SK-N-SH (cell line): ENCODE measurements around the gene TSPYL1. TPM values are rescaled to one million over a fixed set of nuclear protein-coding genes. Genes with fewer than 3 reads are reported as not detected.
A peak's percentile ranks its signal among the peaks of the same experiment; 100 is the strongest.

Experiments used
- CTCF ChIA-PET: fragments of 300-600, 350-600 bp; formaldehyde crosslinking; extraction: SDS; loops from one replicate; lab custom pipeline; 2021; lab: Yijun Ruan, JAX
- POLR2A ChIA-PET: fragments of 350-600 bp; sonication (Branson Sonifier 250); formaldehyde crosslinking; extraction: SDS; loops from one replicate; lab custom pipeline; 2020; ENCODE audit warnings: antibody characterized with exemption, inconsistent platforms; lab: Yijun Ruan, JAX
- DNase-seq: peaks from one replicate; pipeline ENCODE4 v3.0.0; 2012
- H2AFZ ChIP-seq: fragments of 200-600 bp; sonication (generic); 2 replicates; pipeline ENCODE4 v1.8.1; 2016; ENCODE audit warnings: antibody characterized with exemption, mild to moderate bottlenecking, low read depth
- H3F3A ChIP-seq: fragments of 200-600 bp; sonication (generic); replicated peaks from 2 replicates; pipeline ENCODE3; 2016; ENCODE audit warnings: antibody characterized with exemption, mild to moderate bottlenecking; ENCODE audit not compliant: insufficient read depth
- H3K27ac ChIP-seq, 2 experiments: fragments of 200-500 bp in 1 of 2; fragments of 200-600 bp in 1 of 2; sonication (Bioruptor generic) in 1 of 2; sonication (generic), shearing (Covaris generic) in 1 of 2; 2 replicates each; pipeline versions ENCODE4 v1.5.1 to v1.6.1; 2014 to 2016; ENCODE audit warnings: low read depth in 2 of 2, inconsistent platforms in 1 of 2, low read length in 1 of 2, mild to moderate bottlenecking in 1 of 2, mixed read lengths in 1 of 2
- H3K27me3 ChIP-seq: fragments of 200-600 bp; sonication (generic), shearing (Covaris generic); 2 replicates; pipeline ENCODE4 v1.6.1; 2016; ENCODE audit warnings: mixed run types; ENCODE audit not compliant: insufficient read depth
- H3K36me3 ChIP-seq, 2 experiments: fragments of 200-500 bp in 1 of 2; fragments of 200-600 bp in 1 of 2; sonication (Bioruptor generic) in 1 of 2; sonication (generic) in 1 of 2; replicated peaks in 1 of 2; 2 replicates each; pipeline versions ENCODE3 to v1.5.1; 2014 to 2016; ENCODE audit warnings: low read length in 1 of 2, mild to moderate bottlenecking in 1 of 2; ENCODE audit not compliant: insufficient read depth in 2 of 2, control insufficient read depth in 1 of 2
- H3K4me1 ChIP-seq, 2 experiments: fragments of 200-500 bp in 1 of 2; fragments of 200-600 bp in 1 of 2; sonication (Bioruptor generic) in 1 of 2; sonication (generic), shearing (Covaris generic) in 1 of 2; 2 replicates each; pipeline versions ENCODE4 v1.5.1 to v1.6.1; 2014 to 2016; ENCODE audit warnings: low read depth in 1 of 2, low read length in 1 of 2, mixed run types in 1 of 2; ENCODE audit not compliant: insufficient read depth in 2 of 2, control insufficient read depth in 1 of 2
- H3K4me2 ChIP-seq: fragments of 200-600 bp; sonication (generic), shearing (Covaris generic); 2 replicates; pipeline ENCODE4 v1.6.1; 2017; ENCODE audit warnings: mixed run types
- H3K4me3 ChIP-seq, 2 experiments: fragments of 200-500 bp in 1 of 2; fragments of 200-600 bp in 1 of 2; sonication (Bioruptor generic) in 1 of 2; sonication (generic), shearing (Covaris generic) in 1 of 2; 2 replicates each; pipeline versions ENCODE4 v1.5.1 to v1.8.1; 2014 to 2016; ENCODE audit warnings: low read depth in 2 of 2, inconsistent platforms in 1 of 2, low read length in 1 of 2, mild to moderate bottlenecking in 1 of 2, mixed read lengths in 1 of 2, moderate library complexity in 1 of 2
- H3K79me2 ChIP-seq: fragments of 200-600 bp; sonication (generic); 2 replicates; pipeline ENCODE4 v1.8.1; 2017; ENCODE audit warnings: mild to moderate bottlenecking; ENCODE audit not compliant: insufficient read depth
- H3K9ac ChIP-seq: fragments of 200-600 bp; sonication (generic); 2 replicates; pipeline ENCODE4 v1.6.1; 2017; ENCODE audit warnings: mixed run types
- H3K9me2 ChIP-seq: fragments of 200-600 bp; sonication (generic); 2 replicates; pipeline ENCODE4 v1.6.1; 2017; ENCODE audit warnings: mixed run types
- H3K9me3 ChIP-seq: fragments of 200-600 bp; sonication (generic); 2 replicates; pipeline ENCODE4 v1.6.1; 2017; ENCODE audit warnings: mixed run types, mild to moderate bottlenecking, moderate library complexity
- H4K20me1 ChIP-seq: fragments of 200-600 bp; sonication (generic); 2 replicates; pipeline ENCODE4 v1.6.1; 2017; ENCODE audit warnings: mild to moderate bottlenecking, mixed run types; ENCODE audit not compliant: insufficient read depth
- CHD2 ChIP-seq: fragments of 150-350 bp; IDR thresholded peaks from 2 replicates; pipeline ENCODE4 v1.6.1; 2018; ENCODE audit warnings: low read length; ENCODE audit not compliant: partially characterized antibody
- CTCF ChIP-seq: fragments of 200-600 bp; sonication (generic); IDR thresholded peaks from 2 replicates; pipeline ENCODE4 v1.6.1; 2017; ENCODE audit warnings: antibody characterized with exemption, mild to moderate bottlenecking, moderate library complexity
- ELF1 ChIP-seq: IDR thresholded peaks from 2 replicates; pipeline ENCODE4 v1.4.0; 2012
- EP300 ChIP-seq, 2 experiments: IDR thresholded peaks; 2 replicates each; pipeline versions ENCODE4 v1.4.0 to v1.6.1; 2012; ENCODE audit warnings: borderline replicate concordance in 1 of 2, low read depth in 1 of 2, low read length in 1 of 2
- EZH2phosphoT487 ChIP-seq: fragments of 200-600 bp; sonication (generic); IDR thresholded peaks from 2 replicates; pipeline ENCODE4 v1.6.1; 2017; ENCODE audit warnings: low read depth, mixed run types, mild to moderate bottlenecking, antibody characterized with exemption, moderate library complexity, borderline replicate concordance
- FOSL2 ChIP-seq: IDR thresholded peaks from 2 replicates; pipeline ENCODE4 v1.4.0; 2012; ENCODE audit warnings: low read depth, mild to moderate bottlenecking, moderate library complexity, borderline replicate concordance
- FOXM1 ChIP-seq: IDR thresholded peaks from 2 replicates; pipeline ENCODE4 v1.4.0; 2012; ENCODE audit warnings: low read depth, mild to moderate bottlenecking
- GABPA ChIP-seq: IDR thresholded peaks from 2 replicates; pipeline ENCODE4 v1.4.0; 2012; ENCODE audit warnings: low read depth, mild to moderate bottlenecking
- JUND ChIP-seq: IDR thresholded peaks from 2 replicates; pipeline ENCODE4 v1.4.0; 2012
- MAX ChIP-seq: IDR thresholded peaks from 2 replicates; pipeline ENCODE4 v1.4.0; 2012; ENCODE audit warnings: low read depth
- MEF2A ChIP-seq: IDR thresholded peaks from 2 replicates; pipeline ENCODE4 v1.4.0; 2012; ENCODE audit warnings: low read depth, borderline replicate concordance
- NFIC ChIP-seq: IDR thresholded peaks from 2 replicates; pipeline ENCODE4 v1.4.0; 2012; ENCODE audit warnings: borderline replicate concordance
- PBX3 ChIP-seq: IDR thresholded peaks from 2 replicates; pipeline ENCODE4; 2012
- SIN3A ChIP-seq: IDR thresholded peaks from 2 replicates; pipeline ENCODE4 v1.6.1; 2012; ENCODE audit warnings: low read depth, mild to moderate bottlenecking, low read length, moderate library complexity, borderline replicate concordance
- SMC3 ChIP-seq: IDR thresholded peaks from 2 replicates; pipeline ENCODE4 v1.6.1; 2012; ENCODE audit warnings: low read depth, low read length, improper control_type of control experiment
- TAF1 ChIP-seq: IDR thresholded peaks from 2 replicates; pipeline ENCODE4 v1.6.1; 2012; ENCODE audit warnings: low read depth, mild to moderate bottlenecking, low read length, moderate library complexity, borderline replicate concordance
- TCF12 ChIP-seq: IDR thresholded peaks from 2 replicates; pipeline ENCODE4 v1.4.0; 2012
- TEAD4 ChIP-seq: IDR thresholded peaks from 2 replicates; pipeline ENCODE4 v1.4.0; 2012; ENCODE audit warnings: mild to moderate bottlenecking, borderline replicate concordance; ENCODE audit not compliant: insufficient read depth
- USF1 ChIP-seq: IDR thresholded peaks from 2 replicates; pipeline ENCODE4 v1.4.0; 2012; ENCODE audit warnings: low read depth, borderline replicate concordance
- YY1 ChIP-seq: IDR thresholded peaks from 2 replicates; pipeline ENCODE4 v1.4.0; 2012; ENCODE audit warnings: low read depth, mild to moderate bottlenecking
- ZBTB33 ChIP-seq: IDR thresholded peaks from 2 replicates; pipeline ENCODE4 v1.4.0; 2012; ENCODE audit warnings: low read depth, borderline replicate concordance
- WGBS: methylation state at CpG from one replicate; pipeline ENCODE4 v1.1.6; 2017; ENCODE audit warnings: low lambda C conversion rate; 5-methylcytosine and 5-hydroxymethylcytosine counted together
- polyA plus RNA-seq, 3 experiments: library from polyadenylated mRNA; depleted of rRNA; stranded (reverse); fragments of >200 nt; gene quantifications; 2 replicates each; pipeline ENCODE4 v1.2.3, GENCODE V29; 2012

Gene TSPYL1
- polyA plus RNA-seq, 1 of the 3 experiments (the other 2 are of a cell fraction): 27.9 TPM

- Histone ChIP-seq H3K4me2 (0 out of 2 replicates have a peak overlapping the region, but pooled peaks have one; percentile 37), H3K4me3 (no peak overlapping the region), H3K9me2 (no peaks in the 10 kb centered on the region), H3K4me1 (peaks cover 4 to 7% of the 10 kb centered on the region in 2 experiments; a peak in 3 of 4 replicates), H3K27ac (peak overlapping the region in 1 of 2 experiments; percentile 48; a peak in 2 of 4 replicates), H4K20me1 (0 out of 2 replicates have a peak, but pooled peaks cover 3% of the 10 kb centered on the region), H3K36me3 (peaks cover 20 to 36% of the 10 kb centered on the region in 2 experiments), H3F3A (peaks cover 24% of the 10 kb centered on the region), H2AFZ (no peak overlapping the region)
- no peak for DNase-seq
- CTCF ChIA-PET: interaction anchor here (0.6 kb wide), 1 partner anchor 276 kb away, joined by 3 read pairs; no protein-coding TSS in a partner anchor
- 73% methylated on average over 4 of the region's 4 CpGs for WGBS
- POLR2A ChIA-PET: no interaction called here
- TF ChIP-seq SIN3A: no peak
- peak; percentile 19; the same call in 1 of the 2 replicates for TF ChIP-seq JUND
- no peak for TF ChIP-seq PBX3
- TF ChIP-seq MAX: no peak
- no peak for TF ChIP-seq YY1
- no peak for TF ChIP-seq CHD2
- no peak for TF ChIP-seq TEAD4
- no peak for TF ChIP-seq USF1
- no peak for TF ChIP-seq GABPA
- peak; percentile 34; the same call in 1 of the 2 replicates for TF ChIP-seq FOSL2
- TF ChIP-seq ZBTB33: no peak
- no peak for TF ChIP-seq SMC3
- no peak for TF ChIP-seq EZH2phosphoT487
- no peak for TF ChIP-seq TAF1
- TF ChIP-seq ELF1: no peak
- TF ChIP-seq FOXM1: no peak
- TF ChIP-seq MEF2A: 0 out of 2 replicates have a peak, but pooled peaks have one; percentile 27
- no peak for TF ChIP-seq NFIC
- no peak for TF ChIP-seq EP300 (IDR thresholded peaks at IDR 0.05; ENCODE audit: borderline replicate concordance in 1 of 2, low read depth in 1 of 2, low read length in 1 of 2)
- TF ChIP-seq TCF12: 0 out of 2 replicates have a peak, but pooled peaks have one; percentile 12
- no peak for TF ChIP-seq CTCF
- TF ChIP-seq, all 33 proteins: peak for 4
- H3K79me2 ChIP-seq: peaks cover 32% of the 10 kb centered on the region
- no peaks in the 10 kb centered on the region for H3K9me3 ChIP-seq
- H3K27me3 ChIP-seq: no peaks in the 10 kb centered on the region
- no peak overlapping the region for H3K9ac ChIP-seq
These were observed 33.6 kb downstream of the TSPYL1 start for GRCh38 chr6:116246089-116246488.
